Amygdala (tissue), 56 donors: ENCODE results near the gene APRT.
A peak's percentile ranks its signal among the peaks of the same experiment; 100 is the strongest.

Experiments used
- DNase-seq, 56 donors: peaks; one replicate each; lab custom pipeline; 2025; lab: John Stamatoyannopoulos, UW

The APRT gene

GRCh38 chr16:88842806-88843205 is 31.1 kb upstream of the APRT start:
- DNase-seq = no peak

- DNase-seq = no peak
These were observed 30.6 kb upstream of the APRT start for GRCh38 chr16:88842308-88842756.

- DNase-seq = no peak
These were observed 30.0 kb upstream of the APRT start for GRCh38 chr16:88841521-88842307.

GRCh38 chr16:88840600-88841215 is 29.0 kb upstream of the APRT start:
- DNase-seq = peak in 2 of 56 donors; percentile 9 to 52

- DNase-seq = no peak
These were observed 28.2 kb upstream of the APRT start for GRCh38 chr16:88839745-88840599.

GRCh38 chr16:88839026-88839529 is 27.4 kb upstream of the APRT start:
- DNase-seq = no peak

- DNase-seq = no peak
These were observed 26.8 kb upstream of the APRT start for GRCh38 chr16:88838566-88838965.

GRCh38 chr16:88837806-88838205 is 26.1 kb upstream of the APRT start:
- no peak for DNase-seq

- DNase-seq = no peak
These were observed 25.1 kb upstream of the APRT start for GRCh38 chr16:88836791-88837190.

GRCh38 chr16:88835818-88836217 is 24.1 kb upstream of the APRT start:
- no peak for DNase-seq

GRCh38 chr16:88835383-88835782 is 23.7 kb upstream of the APRT start:
- no peak for DNase-seq

- DNase-seq = no peak
These were observed 22.9 kb upstream of the APRT start for GRCh38 chr16:88834670-88835069.

GRCh38 chr16:88833086-88833485 is 21.4 kb upstream of the APRT start:
- DNase-seq = no peak

- no peak for DNase-seq
These were observed 20.1 kb upstream of the APRT start for GRCh38 chr16:88831838-88832237.

- no peak for DNase-seq
These were observed 19.1 kb upstream of the APRT start for GRCh38 chr16:88830783-88831182.

- no peak for DNase-seq
These were observed 18.5 kb upstream of the APRT start for GRCh38 chr16:88830258-88830657.

GRCh38 chr16:88828711-88829110 is 17.0 kb upstream of the APRT start:
- peak in 15 of 56 donors; percentile 19 to 86 (median 46) for DNase-seq

GRCh38 chr16:88827727-88828126 is 16.0 kb upstream of the APRT start:
- DNase-seq = no peak

GRCh38 chr16:88826070-88826840 is 14.5 kb upstream of the APRT start:
- DNase-seq = no peak

GRCh38 chr16:88825146-88825545 is 13.4 kb upstream of the APRT start:
- DNase-seq = no peak
